MCF 10A (cell line): ENCODE results near the gene TAB2. TPM values are rescaled to one million over a fixed set of nuclear protein-coding genes. Genes with fewer than 3 reads are reported as not detected.

Experiments
- BruUV-seq: library from RNA; stranded (reverse); fragments of 400-500 nt; replicated peaks from 2 replicates; lab custom pipeline; 2021; lab: Mats Ljungman, UMichigan
- CTCF ChIA-PET: fragments of 300-600 bp; sonication (Branson Sonifier 250); formaldehyde crosslinking; extraction: SDS; loops from one replicate; lab custom pipeline; 2021; ENCODE audit warnings: antibody characterized with exemption, inconsistent platforms; lab: Yijun Ruan, JAX
- POLR2A ChIA-PET: fragments of 300-600, 350-650 bp; sonication (Branson Sonifier 250); formaldehyde crosslinking; extraction: SDS; loops from one replicate; lab custom pipeline; 2020; ENCODE audit warnings: antibody characterized with exemption, inconsistent platforms; lab: Yijun Ruan, JAX
- DNase-seq: peaks from one replicate; pipeline ENCODE4 v3.0.0-alpha.2; 2018; ENCODE audit not compliant: unreplicated experiment
- H3K27ac Mint-ChIP-seq: one replicate; pipeline ENCODE4 v1.8.0; 2022; ENCODE audit warnings: mild to moderate bottlenecking, low read depth, mixed read lengths; ENCODE audit not compliant: unreplicated experiment
- H3K27me3 Mint-ChIP-seq: one replicate; pipeline ENCODE4 v1.8.0; 2022; ENCODE audit warnings: mixed read lengths; ENCODE audit not compliant: insufficient read depth, unreplicated experiment
- H3K36me3 Mint-ChIP-seq: one replicate; pipeline ENCODE4 v1.8.0; 2022; ENCODE audit warnings: mild to moderate bottlenecking, moderate library complexity, mixed read lengths; ENCODE audit not compliant: insufficient read depth, unreplicated experiment
- H3K4me1 Mint-ChIP-seq: one replicate; pipeline ENCODE4 v1.8.0; 2022; ENCODE audit warnings: mixed read lengths; ENCODE audit not compliant: insufficient read depth, unreplicated experiment
- H3K4me3 Mint-ChIP-seq: one replicate; pipeline ENCODE4 v1.8.0; 2022; ENCODE audit warnings: mild to moderate bottlenecking, moderate library complexity, mixed read lengths; ENCODE audit not compliant: unreplicated experiment
- H3K9me3 Mint-ChIP-seq: one replicate; pipeline ENCODE4 v1.8.0; 2022; ENCODE audit warnings: mixed read lengths; ENCODE audit not compliant: unreplicated experiment
- intact Hi-C: fragments of 100-400 bp; cut with micrococcal nuclease; formaldehyde crosslinking; loops from 2 replicates; pipeline ENCODE4 v1.14.1; 2022
- total RNA-seq: library from RNA; stranded (reverse); gene quantifications from 2 replicates; pipeline ENCODE4 v1.2.3, GENCODE V29; 2022
- TF ChIP-seq, protein P1 (sequence below): fragments of 200-600 bp; IDR thresholded peaks from one replicate; pipeline ENCODE4 v1.8.0; 2022; ENCODE audit warnings: antibody characterized with exemption, mild to moderate bottlenecking; ENCODE audit not compliant: unreplicated experiment

The TAB2 gene
- total RNA-seq, 1 experiment from 2014 or later = 76.4 TPM

DNA sequence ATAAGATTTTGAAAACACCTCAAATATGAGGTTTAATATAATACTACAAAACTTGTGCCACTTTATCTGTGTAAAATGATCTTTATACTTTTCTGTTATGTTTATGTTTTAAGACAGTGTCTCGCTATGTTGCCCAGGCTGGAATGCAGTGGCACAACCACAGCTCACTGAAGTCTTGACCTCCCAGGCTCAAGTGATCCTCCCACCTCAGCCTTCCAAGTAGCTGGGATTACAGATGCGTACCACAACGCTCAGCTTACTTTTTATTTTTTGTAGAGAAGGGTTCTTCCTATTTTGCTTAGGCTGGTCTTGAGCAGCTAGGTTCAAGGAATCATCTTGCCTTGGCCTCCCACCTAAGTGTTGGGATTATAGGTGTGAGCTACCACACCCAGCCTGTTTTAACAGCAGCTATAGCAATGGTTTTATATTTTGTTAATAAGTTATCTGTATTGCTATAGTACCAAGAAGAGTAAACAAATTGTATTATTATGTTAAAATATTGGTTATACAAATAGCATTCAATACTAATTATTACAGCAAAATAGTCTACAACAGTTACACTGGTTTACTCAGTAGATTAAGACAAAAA is 8.2 kb downstream of the TAB2 start:
- no peak for DNase-seq
- Mint-ChIP-seq H3K27me3 (no peaks in the 10 kb centered on the region), H3K27ac (no peak overlapping the region), H3K9me3 (no peaks in the 10 kb centered on the region), H3K36me3 (no peaks in the 10 kb centered on the region), H3K4me3 (no peak overlapping the region), H3K4me1 (peaks cover 38% of the 10 kb centered on the region)
- BruUV-seq = no TSS peak
- POLR2A ChIA-PET = interaction anchor here (1.1 to 14.1 kb wide), 4 partner anchors 9 to 293 kb away, joined by 3 to 392 read pairs (median 11); partner anchors contain the start of gene TAB2
- intact Hi-C loops = no loop called here
- CTCF ChIA-PET = interaction anchor here (0.8 to 1.1 kb wide), 3 partner anchors 8 to 106 kb away, joined by 3 to 4 read pairs (median 3); no protein-coding TSS in a partner anchor
- TF ChIP-seq, protein P1, sequence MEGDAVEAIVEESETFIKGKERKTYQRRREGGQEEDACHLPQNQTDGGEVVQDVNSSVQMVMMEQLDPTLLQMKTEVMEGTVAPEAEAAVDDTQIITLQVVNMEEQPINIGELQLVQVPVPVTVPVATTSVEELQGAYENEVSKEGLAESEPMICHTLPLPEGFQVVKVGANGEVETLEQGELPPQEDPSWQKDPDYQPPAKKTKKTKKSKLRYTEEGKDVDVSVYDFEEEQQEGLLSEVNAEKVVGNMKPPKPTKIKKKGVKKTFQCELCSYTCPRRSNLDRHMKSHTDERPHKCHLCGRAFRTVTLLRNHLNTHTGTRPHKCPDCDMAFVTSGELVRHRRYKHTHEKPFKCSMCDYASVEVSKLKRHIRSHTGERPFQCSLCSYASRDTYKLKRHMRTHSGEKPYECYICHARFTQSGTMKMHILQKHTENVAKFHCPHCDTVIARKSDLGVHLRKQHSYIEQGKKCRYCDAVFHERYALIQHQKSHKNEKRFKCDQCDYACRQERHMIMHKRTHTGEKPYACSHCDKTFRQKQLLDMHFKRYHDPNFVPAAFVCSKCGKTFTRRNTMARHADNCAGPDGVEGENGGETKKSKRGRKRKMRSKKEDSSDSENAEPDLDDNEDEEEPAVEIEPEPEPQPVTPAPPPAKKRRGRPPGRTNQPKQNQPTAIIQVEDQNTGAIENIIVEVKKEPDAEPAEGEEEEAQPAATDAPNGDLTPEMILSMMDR = no peak

DNA sequence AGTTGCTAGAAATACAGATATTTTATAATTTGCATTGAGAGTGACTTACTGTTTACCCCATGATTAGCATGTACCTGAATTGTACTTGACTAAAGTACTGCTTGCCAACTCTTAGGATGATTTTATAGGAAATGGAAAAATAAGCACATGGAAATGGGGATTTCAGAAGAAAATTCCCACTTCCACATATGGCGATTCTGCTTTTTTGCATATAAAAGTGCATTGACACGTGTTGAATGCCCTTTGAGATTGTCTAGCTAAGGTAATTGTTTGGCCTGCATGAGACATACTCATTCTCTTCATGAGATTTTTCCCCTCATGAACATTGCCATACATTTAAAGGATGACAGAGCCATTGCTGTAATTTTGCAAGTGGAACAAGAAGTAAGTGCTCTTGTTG is 10.1 kb downstream of the TAB2 start:
- Mint-ChIP-seq H3K36me3 (no peaks in the 10 kb centered on the region), H3K4me1 (peaks cover 50% of the 10 kb centered on the region), H3K4me3 (no peak overlapping the region), H3K9me3 (no peaks in the 10 kb centered on the region), H3K27me3 (no peaks in the 10 kb centered on the region), H3K27ac (no peak overlapping the region)
- CTCF ChIA-PET = interaction anchor here (0.6 to 1.5 kb wide), 3 partner anchors 14 to 116 kb away, joined by 3 to 4 read pairs (median 4); no protein-coding TSS in a partner anchor
- POLR2A ChIA-PET = interaction anchor here (0.9 to 14.1 kb wide), 3 partner anchors 10 to 1877 kb away, joined by 4 to 392 read pairs (median 15); partner anchors contain the start of gene TAB2
- BruUV-seq = no TSS peak
- TF ChIP-seq, protein P1 = no peak
- intact Hi-C loops = no loop called here
- no peak for DNase-seq

DNA sequence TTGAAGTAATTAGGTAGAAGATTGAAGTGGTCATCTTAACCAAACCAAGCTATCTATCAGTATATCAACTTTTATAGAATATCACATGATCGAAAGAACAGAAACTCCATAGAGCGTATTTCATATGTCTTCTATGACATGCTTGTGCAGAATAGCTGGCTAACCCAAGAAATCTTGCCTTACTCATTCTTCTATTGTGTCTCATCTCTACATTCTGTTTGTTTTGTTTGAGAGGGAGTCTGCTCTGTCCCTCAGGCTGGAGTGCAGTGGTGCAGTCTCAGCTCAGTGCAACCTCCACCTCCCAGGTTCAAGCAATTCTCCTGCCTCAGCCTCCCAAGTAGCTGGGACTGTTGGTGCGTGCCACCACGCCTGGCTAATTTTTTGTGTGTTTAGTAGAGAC is 10.6 kb downstream of the TAB2 start:
- POLR2A ChIA-PET = interaction anchor here (0.5 to 3.5 kb wide), 2 partner anchors 9 to 11 kb away, joined by 3 to 15 read pairs; partner anchors contain the start of gene TAB2
- Mint-ChIP-seq H3K36me3 (no peaks in the 10 kb centered on the region), H3K4me1 (peaks cover 51% of the 10 kb centered on the region), H3K9me3 (no peaks in the 10 kb centered on the region), H3K27ac (no peak overlapping the region), H3K4me3 (no peak overlapping the region), H3K27me3 (no peaks in the 10 kb centered on the region)
- intact Hi-C loops = no loop called here
- TF ChIP-seq, protein P1 = no peak
- no peak for DNase-seq
- CTCF ChIA-PET = interaction anchor here (0.6 to 1.5 kb wide), 3 partner anchors 14 to 117 kb away, joined by 3 to 4 read pairs (median 4); no protein-coding TSS in a partner anchor
- no TSS peak for BruUV-seq

DNA sequence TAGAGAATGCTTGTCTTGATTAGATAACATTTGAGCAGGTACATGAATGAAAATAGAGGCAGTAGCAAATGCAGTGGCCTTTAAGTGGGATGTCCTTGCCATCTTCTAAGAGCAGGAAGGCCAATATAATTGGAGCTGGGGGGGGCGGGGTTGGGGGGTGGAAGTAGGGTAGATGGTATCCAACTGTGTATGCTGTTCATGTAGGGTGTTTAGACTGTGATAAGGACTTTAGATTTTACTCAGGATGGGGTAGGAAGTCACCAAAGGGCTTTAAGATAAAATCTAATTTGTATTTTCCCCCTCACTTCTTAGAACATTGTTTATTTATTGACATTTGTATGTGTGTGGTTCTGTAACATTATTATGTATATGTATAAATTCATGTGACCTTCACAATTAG is 12.0 kb downstream of the TAB2 start:
- no TSS peak for BruUV-seq
- Mint-ChIP-seq H3K27me3 (no peaks in the 10 kb centered on the region), H3K27ac (no peak overlapping the region), H3K9me3 (no peaks in the 10 kb centered on the region), H3K36me3 (no peaks in the 10 kb centered on the region), H3K4me1 (peaks cover 55% of the 10 kb centered on the region), H3K4me3 (no peak overlapping the region)
- DNase-seq = no peak
- intact Hi-C loops = no loop called here
- POLR2A ChIA-PET = interaction anchor here (0.6 to 17.5 kb wide), 2 partner anchors 9 to 280 kb away, joined by 4 to 392 read pairs; partner anchors contain the start of gene TAB2
- TF ChIP-seq, protein P1 = no peak
- CTCF ChIA-PET = no interaction called here
